H1 (cell line): ENCODE measurements around the gene CD244.

ENCODE experiments used
- CTCF ChIP-seq, 3 experiments: IDR thresholded peaks; 1 replicate in 2 of 3; 2 replicates in 1 of 3; pipeline versions ENCODE4 v1.5.1 to v1.6.1; 2011; ENCODE audit warnings: low read length in 3 of 3, mild to moderate bottlenecking in 3 of 3, inconsistent platforms in 2 of 3, low read depth in 1 of 3, moderate library complexity in 1 of 3; ENCODE audit not compliant: insufficient read depth in 1 of 3; ENCODE audit errors: control extremely low read depth in 1 of 3
- POLR2AphosphoS5 ChIP-seq: IDR thresholded peaks from 2 replicates; pipeline ENCODE4 v1.6.1; 2011; ENCODE audit warnings: low read depth, low read length
- RAD21 ChIP-seq, 2 experiments: IDR thresholded peaks in 1 of 2; conservative IDR thresholded peaks in 1 of 2; 2 replicates each; pipeline ENCODE4 v1.6.1; 2011; ENCODE audit warnings: low read depth in 2 of 2, low read length in 2 of 2, improper control_type of control experiment in 1 of 2, inconsistent platforms in 1 of 2, mild to moderate bottlenecking in 1 of 2, moderate library complexity in 1 of 2
- RFX5 ChIP-seq: IDR thresholded peaks from 2 replicates; pipeline ENCODE4 v1.6.1; 2011; ENCODE audit warnings: low read depth, low read length, improper control_type of control experiment, borderline replicate concordance
- RNF2 ChIP-seq: fragments of 200-900, 300-1000 bp; sonication (generic); IDR thresholded peaks from 2 replicates; pipeline ENCODE4 v1.7.1; 2016; ENCODE audit warnings: borderline replicate concordance, low read depth, mild to moderate bottlenecking, antibody characterized with exemption, low read length; ENCODE audit not compliant: poor library complexity, severe bottlenecking; ENCODE audit errors: missing control alignments
- TAF1 ChIP-seq: IDR thresholded peaks from 2 replicates; pipeline ENCODE4 v1.6.1; 2011; ENCODE audit warnings: mild to moderate bottlenecking, low read depth, low read length
- YY1 ChIP-seq: IDR thresholded peaks from 2 replicates; pipeline ENCODE4 v1.6.1; 2011; ENCODE audit warnings: low read depth, mild to moderate bottlenecking, low read length
- ZNF274 ChIP-seq: IDR thresholded peaks from 2 replicates; pipeline ENCODE4 v1.7.0; 2012; ENCODE audit warnings: low read length, borderline replicate concordance; ENCODE audit errors: extremely low read depth

DNA sequence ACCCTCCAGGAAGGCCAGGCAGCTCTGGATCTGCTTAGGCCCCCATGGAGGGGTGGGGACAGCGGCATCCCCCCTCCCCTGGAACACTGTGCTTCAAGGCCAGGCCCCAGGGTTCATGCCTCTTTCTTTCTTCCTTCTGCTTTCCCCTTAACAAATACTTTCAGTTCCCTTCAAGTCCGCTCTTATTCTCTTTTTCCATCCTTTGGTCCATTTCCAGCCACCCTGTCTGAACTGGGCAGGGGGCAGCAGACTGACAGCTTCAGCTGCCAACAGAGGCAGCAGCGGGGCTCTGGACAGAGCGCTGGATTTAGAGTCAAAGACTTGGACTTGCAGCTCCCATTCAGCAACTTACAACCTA is 1.1 kb upstream of the CD244 start:
- TF ChIP-seq POLR2AphosphoS5: no peak
- no peak for TF ChIP-seq CTCF (IDR thresholded peaks at IDR 0.05; ENCODE audit: control extremely low read depth in 1 of 3, insufficient read depth in 1 of 3, low read depth in 1 of 3, low read length in 3 of 3)
- no peak for TF ChIP-seq TAF1
- TF ChIP-seq RNF2: no peak
- TF ChIP-seq RFX5: no peak
- no peak for TF ChIP-seq YY1
- no peak for TF ChIP-seq RAD21 (IDR thresholded peaks at IDR 0.05 in 1 of 2, conservative IDR thresholded peaks at IDR 0.05 in 1 of 2; ENCODE audit: low read depth in 2 of 2, low read length in 2 of 2)
- TF ChIP-seq ZNF274: no peak
